Stimulated activated naive B cell treated with anti-CD40 and anti-IgM and Interleukin-4, amounts not matched to agents 10 μg/mL and 1 μg/mL and 100 μg/mL, for 72 hours (primary cell): Measurements from ENCODE around the gene AP3S2.

Experiments used
- ATAC-seq, 2 donors: fragments of 150-1000 bp; cut with Tn5 transposase; replicated peaks; 2 replicates each; pipeline ENCODE4 v1.10.0; 2021; ENCODE audit warnings: moderate library complexity in 1 of 2
- DNase-seq: peaks from one replicate; pipeline ENCODE4 v3.0.0; 2021
- H3K27ac Mint-ChIP-seq: one replicate; pipeline ENCODE4 v1.8.0; 2022; ENCODE audit warnings: mild to moderate bottlenecking, mixed read lengths
- H3K27me3 Mint-ChIP-seq, 2 donors: one replicate each; pipeline ENCODE4 v1.8.0; 2022; ENCODE audit warnings: mixed read lengths in 2 of 2
- H3K36me3 Mint-ChIP-seq, 2 donors: one replicate each; pipeline ENCODE4 v1.8.0; 2022; ENCODE audit warnings: mixed read lengths in 2 of 2, mild to moderate bottlenecking in 1 of 2
- H3K4me1 Mint-ChIP-seq, 2 donors: one replicate each; pipeline ENCODE4 v1.8.0; 2022; ENCODE audit warnings: mixed read lengths in 2 of 2, mild to moderate bottlenecking in 1 of 2
- H3K4me3 Mint-ChIP-seq, 2 donors: one replicate each; pipeline ENCODE4 v1.8.0; 2022; ENCODE audit warnings: mild to moderate bottlenecking in 2 of 2, mixed read lengths in 2 of 2, moderate library complexity in 1 of 2
- H3K9me3 Mint-ChIP-seq, 2 donors: one replicate each; pipeline ENCODE4 v1.8.0; 2022; ENCODE audit warnings: mixed read lengths in 2 of 2, mild to moderate bottlenecking in 1 of 2

Gene AP3S2

DNA sequence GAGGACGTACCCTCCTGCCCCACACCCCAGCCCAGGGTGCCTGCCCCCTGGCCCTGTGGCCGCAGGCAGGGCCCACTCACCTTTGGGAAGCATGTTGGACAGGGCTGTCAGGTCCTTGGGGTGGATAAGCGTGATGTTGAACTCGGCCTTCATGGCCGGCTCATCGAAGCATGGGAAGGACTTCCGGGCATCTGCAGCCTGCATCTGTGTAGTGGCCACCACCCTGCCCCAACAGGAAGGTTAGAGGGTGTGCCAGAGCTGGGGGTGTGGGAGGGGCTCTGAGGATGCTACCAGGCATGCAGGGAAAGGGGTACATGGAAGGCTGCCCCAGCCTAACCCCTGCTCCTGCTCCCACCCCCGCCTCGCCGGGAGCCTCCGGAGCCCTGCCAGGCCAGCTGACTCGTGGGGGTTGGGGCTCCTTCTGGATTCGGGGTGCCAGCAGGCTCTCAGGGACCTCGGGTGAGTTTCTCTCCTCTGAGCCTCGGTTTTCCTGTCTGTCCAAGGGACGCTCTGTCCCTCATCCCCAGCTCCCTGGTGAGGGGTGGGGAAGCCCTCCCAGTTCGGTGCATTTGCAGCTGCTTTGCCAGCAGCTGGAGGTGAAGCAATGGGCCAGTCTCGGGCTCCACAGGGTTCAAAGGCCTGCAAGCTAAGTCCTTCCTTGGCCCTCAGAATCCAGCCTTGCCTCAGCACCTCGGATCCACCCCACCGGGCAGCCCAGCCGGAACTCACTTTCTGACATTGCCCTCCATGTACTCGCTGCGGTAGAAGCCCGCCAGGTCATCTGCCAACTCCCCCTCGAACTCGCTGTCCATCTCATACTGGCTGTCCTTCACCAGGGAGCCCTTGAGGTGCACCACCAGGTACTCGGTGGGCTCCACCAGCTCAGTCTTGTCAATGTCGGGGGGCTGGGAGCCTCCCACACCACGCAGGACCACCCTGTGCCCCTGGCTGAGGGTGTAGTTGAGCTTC lies 88.3 kb downstream of the AP3S2 start:
- Mint-ChIP-seq H3K36me3 (no peaks in the 10 kb centered on the region), H3K9me3 (peaks cover 0 to 3% of the 10 kb centered on the region in 2 donors), H3K27me3 (peaks cover 13 to 17% of the 10 kb centered on the region in 2 donors), H3K4me3 (no peak overlapping the region), H3K4me1 (no peaks in the 10 kb centered on the region), H3K27ac (no peak overlapping the region)
- no peak for DNase-seq
- no peak for ATAC-seq

- H3K4me1 Mint-ChIP-seq, result peaks cover 0 to 6% of the 10 kb centered on the region in 2 donors
- no peak overlapping the region for H3K4me3 Mint-ChIP-seq
- peaks cover 13% of the 10 kb centered on the region in 2 donors for H3K27me3 Mint-ChIP-seq
- H3K9me3 Mint-ChIP-seq, result no peaks in the 10 kb centered on the region
- H3K27ac Mint-ChIP-seq, result no peak overlapping the region
- H3K36me3 Mint-ChIP-seq, result no peaks in the 10 kb centered on the region
- no peak for ATAC-seq
- no peak for DNase-seq
Observed at GRCh38 chr15:89803941-89804800, 89.6 kb downstream of the AP3S2 start.

DNA sequence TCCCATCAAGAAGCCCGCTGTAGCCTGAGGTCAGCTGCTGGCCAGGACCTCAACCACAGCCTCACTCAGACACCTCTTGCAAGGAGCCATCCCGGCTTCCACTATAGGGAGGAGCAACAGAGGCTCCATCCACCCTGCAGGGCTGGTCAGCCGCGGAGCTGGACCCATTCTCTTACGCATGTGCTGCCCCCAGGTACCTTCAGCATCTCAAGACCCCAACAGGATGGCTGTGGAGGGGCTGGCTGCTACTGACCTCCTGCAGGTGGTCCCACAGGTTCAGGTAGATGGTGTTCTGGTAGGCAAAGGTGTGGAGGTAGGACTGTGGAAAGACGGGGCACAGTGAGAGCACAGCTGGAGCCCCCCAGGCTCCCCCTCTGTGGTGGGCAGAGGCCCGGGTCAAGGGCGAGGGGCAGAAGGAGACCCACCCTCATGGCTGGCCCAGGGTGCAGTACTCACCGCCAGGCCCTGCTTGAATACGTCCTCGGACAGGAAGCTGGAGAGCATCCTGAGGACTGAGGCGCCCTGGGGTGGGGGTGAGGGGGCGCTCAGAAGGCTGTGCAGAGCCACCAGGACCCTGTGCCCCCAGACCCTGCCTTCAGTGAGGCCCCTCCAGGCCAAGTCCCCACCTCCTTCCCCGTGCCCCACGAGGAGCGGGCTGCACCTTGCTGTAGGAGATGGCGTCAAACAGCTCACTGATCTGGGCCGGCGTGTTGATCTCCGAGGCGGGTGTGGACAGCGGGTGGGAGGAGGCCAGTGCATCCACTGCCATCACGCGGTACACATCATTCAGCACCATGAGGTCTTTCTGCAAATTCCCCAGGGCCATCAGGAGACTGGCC lies 90.6 kb downstream of the AP3S2 start:
- Mint-ChIP-seq H3K27ac (no peak overlapping the region), H3K36me3 (no peaks in the 10 kb centered on the region), H3K4me1 (peaks cover 0 to 6% of the 10 kb centered on the region in 2 donors), H3K27me3 (peaks cover 13% of the 10 kb centered on the region in 2 donors), H3K4me3 (no peak overlapping the region), H3K9me3 (no peaks in the 10 kb centered on the region)
- no peak for DNase-seq
- no peak for ATAC-seq

- H3K27ac Mint-ChIP-seq, result no peak overlapping the region
Observed at GRCh38 chr15:89802231-89802928, 91.4 kb downstream of the AP3S2 start.

GRCh38 chr15:89801471-89802195 lies 92.2 kb downstream of the AP3S2 start:
- H3K9me3 Mint-ChIP-seq, result no peaks in the 10 kb centered on the region
- peaks cover 0 to 6% of the 10 kb centered on the region in 2 donors for H3K4me1 Mint-ChIP-seq
- no peak for DNase-seq
- H3K4me3 Mint-ChIP-seq, result no peak overlapping the region
- no peak overlapping the region for H3K27ac Mint-ChIP-seq
- ATAC-seq, result no peak
- H3K36me3 Mint-ChIP-seq, result no peaks in the 10 kb centered on the region
- peaks cover 13% of the 10 kb centered on the region in 2 donors for H3K27me3 Mint-ChIP-seq

More at GRCh38 chr15:89802231-89802928, 91.4 kb downstream of the AP3S2 start:
- H3K27me3 Mint-ChIP-seq, result peaks cover 13% of the 10 kb centered on the region in 2 donors
- ATAC-seq (no peak), DNase-seq (no peak)
- peaks cover 0 to 6% of the 10 kb centered on the region in 2 donors for H3K4me1 Mint-ChIP-seq
- H3K36me3 Mint-ChIP-seq, result no peaks in the 10 kb centered on the region
- H3K4me3 Mint-ChIP-seq, result no peak overlapping the region
- H3K9me3 Mint-ChIP-seq, result no peaks in the 10 kb centered on the region

- H3K4me3 Mint-ChIP-seq, result no peak overlapping the region
- H3K9me3 Mint-ChIP-seq, result no peaks in the 10 kb centered on the region
- no peak for ATAC-seq
- peaks cover 0 to 6% of the 10 kb centered on the region in 2 donors for H3K4me1 Mint-ChIP-seq
- no peak for DNase-seq
- no peaks in the 10 kb centered on the region for H3K36me3 Mint-ChIP-seq
- peaks cover 13% of the 10 kb centered on the region in 2 donors for H3K27me3 Mint-ChIP-seq
- no peak overlapping the region for H3K27ac Mint-ChIP-seq
Observed at GRCh38 chr15:89799918-89800498, 93.8 kb downstream of the AP3S2 start.

- no peaks in the 10 kb centered on the region for H3K9me3 Mint-ChIP-seq
- H3K4me1 Mint-ChIP-seq, result peaks cover 0 to 6% of the 10 kb centered on the region in 2 donors
- peaks cover 13% of the 10 kb centered on the region in 2 donors for H3K27me3 Mint-ChIP-seq
- DNase-seq, result no peak
- no peaks in the 10 kb centered on the region for H3K36me3 Mint-ChIP-seq
- no peak overlapping the region for H3K27ac Mint-ChIP-seq
- ATAC-seq, result peak; percentile 53 to 69
- no peak overlapping the region for H3K4me3 Mint-ChIP-seq
Observed at GRCh38 chr15:89799011-89799911, 94.5 kb downstream of the AP3S2 start.

DNA sequence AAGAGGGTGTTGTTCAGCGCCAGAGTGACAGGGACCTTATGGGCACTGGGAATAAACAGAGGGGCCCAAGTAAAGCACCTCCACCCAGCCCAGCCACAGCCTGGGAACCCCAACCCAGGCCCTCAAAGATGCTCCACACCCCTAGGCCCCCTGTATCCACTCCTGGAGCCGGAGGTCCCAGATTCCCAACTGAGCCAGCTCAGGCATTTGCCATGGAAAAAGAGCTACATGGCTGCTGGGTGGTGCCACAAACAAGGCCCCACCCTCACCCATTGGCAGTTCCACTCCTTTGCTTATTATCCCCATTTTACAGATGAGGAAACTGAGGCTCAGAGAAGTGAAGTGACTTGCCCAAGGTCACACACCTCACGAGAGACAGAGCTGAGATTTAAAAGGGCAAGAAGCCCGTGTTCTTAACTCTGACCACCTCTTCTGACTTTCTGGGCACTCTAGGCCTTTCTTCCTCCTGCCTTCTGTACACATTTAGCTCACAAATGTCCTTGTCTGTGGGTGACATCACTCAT lies 96.1 kb downstream of the AP3S2 start:
- DNase-seq (no peak), ATAC-seq (no peak)
- Mint-ChIP-seq H3K9me3 (no peaks in the 10 kb centered on the region), H3K36me3 (no peaks in the 10 kb centered on the region), H3K27me3 (peaks cover 10 to 13% of the 10 kb centered on the region in 2 donors), H3K27ac (no peak overlapping the region), H3K4me3 (no peak overlapping the region), H3K4me1 (peaks cover 0 to 6% of the 10 kb centered on the region in 2 donors)

GRCh38 chr15:89795996-89796395 lies 97.8 kb downstream of the AP3S2 start:
- Mint-ChIP-seq H3K27me3 (no peaks in the 10 kb centered on the region), H3K9me3 (no peaks in the 10 kb centered on the region), H3K4me1 (peaks cover 0 to 6% of the 10 kb centered on the region in 2 donors), H3K4me3 (no peak overlapping the region), H3K36me3 (no peaks in the 10 kb centered on the region), H3K27ac (no peak overlapping the region)
- DNase-seq (no peak), ATAC-seq (no peak)

DNA sequence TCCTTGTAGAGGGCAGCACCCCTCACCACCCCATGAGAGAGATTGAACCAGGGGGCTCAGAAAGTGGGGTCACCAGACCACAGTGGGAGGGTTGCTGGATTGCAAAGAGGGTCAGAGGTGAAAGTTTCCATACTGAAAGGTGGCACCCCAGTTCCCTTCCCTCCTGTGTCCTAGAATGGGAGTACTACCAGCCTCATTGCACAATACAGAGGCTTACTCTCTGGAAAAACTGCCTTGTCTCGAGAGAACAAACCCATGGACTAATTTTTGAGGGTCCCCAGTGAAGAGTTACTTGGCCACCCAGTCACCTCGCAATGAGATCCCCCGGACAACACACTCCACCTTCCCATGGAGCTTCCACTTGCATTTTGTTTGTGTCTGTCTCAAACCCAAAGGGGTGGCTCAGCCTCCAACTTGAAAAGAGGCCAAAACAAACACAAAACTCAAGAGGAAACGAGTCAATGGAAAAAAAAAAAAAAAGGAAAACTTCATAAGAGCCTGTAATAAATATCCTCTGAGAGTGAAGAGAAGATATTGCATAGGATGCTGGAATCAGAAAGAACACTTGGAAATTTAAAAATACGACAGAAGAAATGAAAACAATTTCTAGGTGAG lies 99.1 kb downstream of the AP3S2 start:
- no peak overlapping the region for H3K27ac Mint-ChIP-seq

DNA sequence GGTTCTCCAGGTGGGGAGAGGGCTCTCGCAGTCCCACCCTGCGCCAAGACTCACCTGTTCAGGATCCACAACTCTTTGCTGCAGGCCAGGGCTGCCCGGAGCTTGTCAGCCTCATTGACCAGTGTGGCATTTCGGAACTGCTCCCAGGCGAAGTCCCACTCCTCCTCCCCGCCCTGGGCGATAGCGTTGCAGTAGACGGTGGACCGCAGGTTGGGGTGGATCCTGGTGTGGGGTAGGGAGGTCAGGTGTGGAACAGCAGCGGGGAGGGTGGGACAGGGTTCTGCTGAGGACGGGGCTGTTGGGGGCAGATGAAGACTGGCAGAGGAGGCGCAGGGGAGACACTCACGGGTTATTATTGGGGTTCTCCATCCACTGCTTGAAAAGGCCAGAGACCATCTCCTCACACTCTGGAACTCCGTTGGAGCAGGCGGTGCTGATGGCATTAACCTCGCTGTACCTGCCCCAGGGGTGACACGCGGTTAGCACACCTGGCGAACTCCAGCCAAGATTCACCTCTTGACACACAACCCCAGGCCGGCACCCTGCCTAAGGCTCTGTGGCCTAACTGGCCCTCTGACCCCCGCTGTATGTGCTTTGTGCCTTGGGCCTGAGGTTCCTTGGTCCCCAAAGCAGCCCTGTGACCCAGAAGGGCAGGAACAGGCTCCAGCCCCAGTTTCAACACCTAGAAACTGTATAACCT lies 101.5 kb downstream of the AP3S2 start:
- no peak for ATAC-seq

More for the DNA sequence above, 99.1 kb downstream of the AP3S2 start:
- Mint-ChIP-seq H3K4me3 (no peak overlapping the region), H3K9me3 (no peaks in the 10 kb centered on the region), H3K4me1 (peaks cover 0 to 2% of the 10 kb centered on the region in 2 donors), H3K27me3 (no peaks in the 10 kb centered on the region), H3K36me3 (no peaks in the 10 kb centered on the region)
- no peak for ATAC-seq
- DNase-seq, result no peak

More for the DNA sequence above, 101.5 kb downstream of the AP3S2 start:
- DNase-seq, result no peak
- Mint-ChIP-seq H3K27me3 (no peaks in the 10 kb centered on the region), H3K9me3 (peaks cover 4 to 7% of the 10 kb centered on the region in 2 donors), H3K4me3 (no peak overlapping the region), H3K27ac (no peak overlapping the region), H3K36me3 (no peaks in the 10 kb centered on the region), H3K4me1 (no peaks in the 10 kb centered on the region)
